ENCODE data around the gene LZIC. TPM values are rescaled to one million over a fixed set of nuclear protein-coding genes. Genes with fewer than 3 reads are reported as not detected.

Gene LZIC
- polyA plus RNA-seq, 2 of the 4 experiments (the other 2 are of a cell fraction) = 24.5 to 29.0 TPM

- 89% methylated on average over 8 of the region's 8 CpGs for WGBS (ENCODE audit: missing lambda C conversion rate)
- ChIA-PET CTCF (interaction anchor here (1.1 kb wide), 1 partner anchor 381 kb away, joined by 3 read pairs; no protein-coding TSS in a partner anchor), POLR2A (no interaction called here)
- no peak for FAIRE-seq
- no peak overlapping the region for H3K27ac ChIP-seq
- H3K9me3 ChIP-seq = no peaks in the 10 kb centered on the region
- H3K4me3 ChIP-seq = no peak overlapping the region
- no peak for DNase-seq (ENCODE audit: low read depth in 1 of 2, low spot score in 1 of 2)
- no peaks in the 10 kb centered on the region; the same call in 2 of the 3 replicates for H3K4me1 ChIP-seq
- TF ChIP-seq FOSL2 (IDR thresholded peaks at IDR 0.05) (no peak), FOSL2 (CRISPR knock-in tag; IDR thresholded peaks at IDR 0.05) (no peak), CTCF (IDR thresholded peaks at IDR 0.05) (no peak), PBX3 (IDR thresholded peaks at IDR 0.05) (no peak), FOXS1 (CRISPR knock-in tag; IDR thresholded peaks at IDR 0.05) (no peak), REST (IDR thresholded peaks at IDR 0.05) (no peak), CBX2 (IDR thresholded peaks at IDR 0.05; ENCODE audit: borderline replicate concordance, low read depth) (no peak), EHF (CRISPR knock-in tag; IDR thresholded peaks at IDR 0.05) (no peak), TFCP2L1 (CRISPR knock-in tag; IDR thresholded peaks at IDR 0.05) (no peak)
- ATAC-seq = no peak
- H3K4me2 ChIP-seq = no peak overlapping the region
Measured at GRCh38 chr1:9957726-9958125, 14.5 kb upstream of the LZIC start.

- DNase-seq (ENCODE audit: low read depth in 1 of 2, low spot score in 1 of 2) = no peak
- ATAC-seq = no peak
- Histone ChIP-seq H3K4me1 (peaks cover 10% of the 10 kb centered on the region; the same call in 1 of the 3 replicates), H3K4me2 (no peak overlapping the region), H3K4me3 (no peak overlapping the region), H3K9me3 (no peaks in the 10 kb centered on the region), H3K27ac (no peak overlapping the region)
- no peak for FAIRE-seq
- TF ChIP-seq BCL3 (IDR thresholded peaks at IDR 0.05) (no peak), CBX8 (IDR thresholded peaks at IDR 0.05) (no peak), JUN (IDR thresholded peaks at IDR 0.05) (no peak), CEBPB (IDR thresholded peaks at IDR 0.05) (no peak), TFCP2L1 (CRISPR knock-in tag; IDR thresholded peaks at IDR 0.05) (no peak), MYC (IDR thresholded peaks at IDR 0.05; ENCODE audit: borderline replicate concordance, low read length) (no peak), ZNF302 (CRISPR knock-in tag; IDR thresholded peaks at IDR 0.05) (no peak), NPAS2 (CRISPR knock-in tag; IDR thresholded peaks at IDR 0.05; ENCODE audit: borderline replicate concordance) (no peak), FOSL2 (IDR thresholded peaks at IDR 0.05) (no peak), FOSL2 (CRISPR knock-in tag; IDR thresholded peaks at IDR 0.05) (no peak), BHLHE40 (IDR thresholded peaks at IDR 0.05; ENCODE audit: low read depth, low read length) (no peak), HEYL (CRISPR knock-in tag; IDR thresholded peaks at IDR 0.05) (no peak), POLR2A (IDR thresholded peaks at IDR 0.05; ENCODE audit: low read length) (no peak), EHMT2 (IDR thresholded peaks at IDR 0.05; ENCODE audit: low read depth) (no peak), CHD4 (IDR thresholded peaks at IDR 0.05; ENCODE audit: borderline replicate concordance) (no peak), EHF (CRISPR knock-in tag; IDR thresholded peaks at IDR 0.05) (no peak), ZSCAN20 (CRISPR knock-in tag; IDR thresholded peaks at IDR 0.05) (no peak), HOXA7 (CRISPR knock-in tag; IDR thresholded peaks at IDR 0.05) (no peak), CBX2 (IDR thresholded peaks at IDR 0.05; ENCODE audit: borderline replicate concordance, low read depth) (no peak), E2F6 (IDR thresholded peaks at IDR 0.05; ENCODE audit: borderline replicate concordance, low read depth) (no peak), PBX3 (IDR thresholded peaks at IDR 0.05) (no peak)
- ChIA-PET POLR2A (no interaction called here), CTCF (no interaction called here)
- WGBS (ENCODE audit: missing lambda C conversion rate) = 95% methylated on average over 2 of the region's 2 CpGs
Measured at GRCh38 chr1:9946315-9946714, 3.1 kb upstream of the LZIC start.

Measured in A549 (cell line).